GM18502 (cell line): Measurements from ENCODE around the gene FAH.

ENCODE experiments used
- ATAC-seq: cut with Tn5 transposase; IDR thresholded peaks from one replicate; pipeline ENCODE4 v1.9.1; 2021; ENCODE audit warnings: mild to moderate bottlenecking; ENCODE audit not compliant: unreplicated experiment, poor library complexity

Gene FAH

DNA sequence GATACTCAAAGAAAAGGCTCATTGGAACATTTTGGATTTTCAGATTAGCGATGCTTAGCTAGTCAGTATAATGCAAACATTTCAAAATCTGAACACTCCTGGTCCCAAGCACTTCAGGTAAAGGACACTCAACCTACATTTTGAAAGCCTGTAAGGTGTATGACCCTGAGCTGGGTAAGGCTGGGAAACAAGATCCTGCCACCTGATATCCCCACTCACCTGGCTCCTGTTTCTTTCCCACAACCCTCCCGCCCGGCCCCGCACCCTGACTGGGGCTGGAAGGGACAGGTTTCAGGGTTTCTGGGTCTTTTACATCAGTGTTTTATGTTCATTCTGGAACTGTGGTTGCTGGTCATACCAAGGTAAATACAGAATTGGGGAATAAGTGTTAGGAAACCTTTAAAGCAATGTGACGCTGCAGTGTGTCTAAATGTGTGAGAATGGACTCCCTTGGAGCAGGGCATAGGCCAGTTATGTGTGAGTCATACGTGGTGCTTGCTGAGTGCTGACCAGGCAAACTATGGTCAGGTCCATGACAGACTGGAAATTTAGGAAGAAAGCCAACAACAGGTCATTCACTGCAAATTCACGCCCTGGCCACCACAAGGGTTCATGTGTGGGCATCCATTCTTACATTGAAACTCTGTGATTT is 76.3 kb downstream of the FAH start:
- ATAC-seq = no peak

DNA sequence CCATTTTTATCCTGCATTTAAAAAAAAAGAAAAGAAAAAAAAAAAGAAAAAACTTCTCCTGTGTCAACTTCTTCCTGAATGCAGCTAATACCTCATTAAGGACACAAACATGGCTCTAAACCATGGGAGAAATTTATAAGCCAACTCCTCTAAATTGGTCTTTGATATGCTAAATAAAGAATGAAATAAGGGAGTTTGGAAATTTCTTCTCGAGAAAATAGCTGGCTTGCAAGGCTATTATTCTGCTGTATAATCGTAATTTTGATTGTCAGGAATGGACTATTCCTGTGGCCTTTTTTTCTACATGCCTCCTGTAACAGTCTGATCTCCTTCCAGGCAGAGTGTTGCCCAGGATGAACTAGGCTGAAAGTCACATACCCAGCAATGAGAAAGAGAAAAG is 78.6 kb downstream of the FAH start:
- no peak for ATAC-seq

DNA sequence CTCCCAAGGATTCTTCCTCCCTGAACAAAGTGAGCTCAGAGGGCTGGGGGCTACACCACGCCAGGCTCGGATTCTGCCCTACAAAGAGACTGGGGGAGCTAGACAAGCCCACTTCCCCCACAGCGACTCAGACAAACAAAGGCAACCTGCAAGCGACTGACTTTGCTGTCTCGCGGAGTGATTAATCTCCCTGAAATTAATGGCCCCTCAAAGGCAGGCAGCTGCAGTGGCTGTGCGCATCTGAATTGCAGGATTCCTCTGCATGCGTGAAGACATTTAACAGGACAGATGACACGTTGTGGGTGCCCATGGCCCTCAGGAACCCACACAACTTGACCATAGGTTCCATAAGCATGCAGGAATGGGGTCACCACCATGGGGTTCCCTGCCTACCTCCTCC is 80.8 kb downstream of the FAH start:
- ATAC-seq = no peak

DNA sequence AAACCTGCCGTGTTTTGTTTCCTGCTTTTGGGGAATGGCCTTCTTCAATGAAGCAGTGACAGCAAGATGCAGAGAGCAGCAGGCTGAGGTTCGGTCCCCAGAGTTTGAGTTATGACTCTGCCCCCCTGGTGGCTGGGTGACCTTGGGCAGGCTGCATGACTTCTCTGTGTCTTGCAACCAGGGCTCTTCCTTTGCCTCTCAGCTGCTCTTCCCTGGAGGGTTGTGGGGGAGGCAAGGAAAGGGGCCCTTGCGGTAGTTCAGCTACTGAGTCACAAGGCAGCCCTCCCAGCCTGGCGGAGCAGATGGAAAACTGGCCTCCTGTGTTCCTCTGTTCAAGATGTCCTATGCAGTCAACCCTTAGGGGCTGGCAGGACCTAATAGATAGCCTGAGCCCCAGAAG is 82.1 kb downstream of the FAH start:
- ATAC-seq = no peak
